ENCODE data around the gene PRLHR.
"Not testable (repeated sequence)": the region's sequence is repeated elsewhere in the genome, so short reads cannot be mapped to it uniquely, and the experiment has no call there.

Gene PRLHR

GRCh38 chr10:118624747-118625146 is 29.3 kb upstream of the PRLHR start:
- DNase-seq (ENCODE audit: insufficient read length, low spot score): no peak
- no peak for TF ChIP-seq POLR2AphosphoS5 (IDR thresholded peaks at IDR 0.05; ENCODE audit: low read depth, low read length)
- TF ChIP-seq PAX5 (IDR thresholded peaks at IDR 0.05; ENCODE audit: insufficient read depth, low read length, severe bottlenecking): no peak
- TF ChIP-seq POLR2A (IDR thresholded peaks at IDR 0.05; ENCODE audit: low read depth, low read length): no peak
- no peak for TF ChIP-seq TAF1 (IDR thresholded peaks at IDR 0.05; ENCODE audit: low read depth, low read length)
- TF ChIP-seq SPI1 (IDR thresholded peaks at IDR 0.05; ENCODE audit: low read depth, low read length): no peak
- FAIRE-seq: no peak

DNA sequence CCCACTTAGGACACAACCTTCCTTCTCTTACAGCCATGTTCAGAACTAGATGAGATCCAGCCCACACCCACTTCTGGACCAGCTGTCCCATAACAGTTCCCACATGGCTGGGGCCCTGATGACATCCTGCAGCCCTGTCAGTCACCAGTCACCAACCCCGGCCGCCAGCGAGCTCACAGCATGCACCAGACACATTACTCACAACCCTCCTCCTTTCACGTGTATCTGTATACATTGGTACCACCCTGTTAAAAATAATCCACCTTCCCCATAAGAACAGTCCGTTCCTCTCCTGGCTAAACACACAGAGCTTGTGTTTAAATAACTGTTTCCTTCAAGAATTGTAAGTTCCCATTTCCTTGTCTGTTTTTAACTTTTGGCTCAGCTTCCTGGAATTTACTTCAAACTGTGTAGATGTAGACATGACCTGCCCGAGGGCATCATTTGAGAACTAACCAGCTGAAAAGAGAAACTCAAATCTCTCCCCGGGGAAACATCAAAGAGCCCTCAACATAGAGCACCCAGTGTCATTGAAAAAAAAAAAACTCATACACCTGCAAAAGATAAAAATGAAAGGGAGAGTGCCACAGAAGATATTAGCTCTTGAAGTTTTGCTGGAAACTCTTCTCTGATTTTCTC is 26.0 kb upstream of the PRLHR start:
- FAIRE-seq (no peak), DNase-seq (ENCODE audit: insufficient read length, low spot score) (no peak)
- TF ChIP-seq SPI1 (IDR thresholded peaks at IDR 0.05; ENCODE audit: low read depth, low read length): no peak
- TF ChIP-seq POLR2A (IDR thresholded peaks at IDR 0.05; ENCODE audit: low read depth, low read length): no peak
- TF ChIP-seq PAX5 (IDR thresholded peaks at IDR 0.05; ENCODE audit: insufficient read depth, low read length, severe bottlenecking): no peak
- TF ChIP-seq POU2F2 (IDR thresholded peaks at IDR 0.05; ENCODE audit: low read depth, low read length): no peak
- TF ChIP-seq TAF1 (IDR thresholded peaks at IDR 0.05; ENCODE audit: low read depth, low read length): no peak
- no peak for TF ChIP-seq POLR2AphosphoS5 (IDR thresholded peaks at IDR 0.05; ENCODE audit: low read depth, low read length)

- not testable (repeated sequence) for FAIRE-seq; DNase-seq (ENCODE audit: insufficient read length, low spot score)
These were observed 18.4 kb upstream of the PRLHR start for GRCh38 chr10:118613863-118614262.

DNA sequence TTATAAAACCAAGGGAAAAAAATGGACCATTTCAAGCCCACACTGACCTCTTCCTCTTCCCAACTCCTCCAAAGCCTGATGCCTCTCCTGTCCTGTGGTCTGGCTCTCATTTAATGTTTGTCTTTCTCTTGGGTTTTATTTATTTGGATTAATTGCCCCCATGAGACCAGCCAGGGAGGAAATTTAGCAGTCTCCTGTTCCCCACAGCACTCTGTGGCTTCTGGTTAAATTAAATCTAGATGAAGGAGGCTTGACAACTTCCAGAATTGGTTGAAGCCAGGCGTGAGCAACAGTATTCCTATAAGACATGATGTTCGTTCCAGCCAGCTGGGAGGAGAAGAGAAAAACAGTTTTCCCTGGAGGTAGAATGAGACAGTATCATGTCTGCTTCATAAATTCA is 15.1 kb upstream of the PRLHR start:
- FAIRE-seq: no peak
- no peak for TF ChIP-seq TAF1 (IDR thresholded peaks at IDR 0.05; ENCODE audit: low read depth, low read length)
- TF ChIP-seq PAX5 (IDR thresholded peaks at IDR 0.05; ENCODE audit: insufficient read depth, low read length, severe bottlenecking): no peak
- TF ChIP-seq POLR2AphosphoS5 (IDR thresholded peaks at IDR 0.05; ENCODE audit: low read depth, low read length): no peak
- no peak for TF ChIP-seq POLR2A (IDR thresholded peaks at IDR 0.05; ENCODE audit: low read depth, low read length)
- TF ChIP-seq POU2F2 (IDR thresholded peaks at IDR 0.05; ENCODE audit: low read depth, low read length): no peak
- TF ChIP-seq SPI1 (IDR thresholded peaks at IDR 0.05; ENCODE audit: low read depth, low read length): no peak

GRCh38 chr10:118607768-118608354 is 12.4 kb upstream of the PRLHR start:
- FAIRE-seq: no peak
- TF ChIP-seq POLR2A (IDR thresholded peaks at IDR 0.05; ENCODE audit: low read depth, low read length) (no peak), POLR2AphosphoS5 (IDR thresholded peaks at IDR 0.05; ENCODE audit: low read depth, low read length) (no peak), TAF1 (IDR thresholded peaks at IDR 0.05; ENCODE audit: low read depth, low read length) (no peak), PAX5 (IDR thresholded peaks at IDR 0.05; ENCODE audit: insufficient read depth, low read length, severe bottlenecking) (no peak), SPI1 (IDR thresholded peaks at IDR 0.05; ENCODE audit: low read depth, low read length) (no peak), POU2F2 (IDR thresholded peaks at IDR 0.05; ENCODE audit: low read depth, low read length) (no peak)
- no peak for DNase-seq (ENCODE audit: insufficient read length, low spot score)

More for the DNA sequence above, 15.1 kb upstream of the PRLHR start:
- no peak for DNase-seq (ENCODE audit: insufficient read length, low spot score)

- FAIRE-seq (no peak), DNase-seq (ENCODE audit: insufficient read length, low spot score) (no peak)
- no peak for TF ChIP-seq POLR2A (IDR thresholded peaks at IDR 0.05; ENCODE audit: low read depth, low read length)
- no peak for TF ChIP-seq PAX5 (IDR thresholded peaks at IDR 0.05; ENCODE audit: insufficient read depth, low read length, severe bottlenecking)
- no peak for TF ChIP-seq POLR2AphosphoS5 (IDR thresholded peaks at IDR 0.05; ENCODE audit: low read depth, low read length)
- TF ChIP-seq SPI1 (IDR thresholded peaks at IDR 0.05; ENCODE audit: low read depth, low read length): no peak
- TF ChIP-seq TAF1 (IDR thresholded peaks at IDR 0.05; ENCODE audit: low read depth, low read length): no peak
- no peak for TF ChIP-seq POU2F2 (IDR thresholded peaks at IDR 0.05; ENCODE audit: low read depth, low read length)
These were observed 10.2 kb upstream of the PRLHR start for GRCh38 chr10:118605694-118606093.

DNA sequence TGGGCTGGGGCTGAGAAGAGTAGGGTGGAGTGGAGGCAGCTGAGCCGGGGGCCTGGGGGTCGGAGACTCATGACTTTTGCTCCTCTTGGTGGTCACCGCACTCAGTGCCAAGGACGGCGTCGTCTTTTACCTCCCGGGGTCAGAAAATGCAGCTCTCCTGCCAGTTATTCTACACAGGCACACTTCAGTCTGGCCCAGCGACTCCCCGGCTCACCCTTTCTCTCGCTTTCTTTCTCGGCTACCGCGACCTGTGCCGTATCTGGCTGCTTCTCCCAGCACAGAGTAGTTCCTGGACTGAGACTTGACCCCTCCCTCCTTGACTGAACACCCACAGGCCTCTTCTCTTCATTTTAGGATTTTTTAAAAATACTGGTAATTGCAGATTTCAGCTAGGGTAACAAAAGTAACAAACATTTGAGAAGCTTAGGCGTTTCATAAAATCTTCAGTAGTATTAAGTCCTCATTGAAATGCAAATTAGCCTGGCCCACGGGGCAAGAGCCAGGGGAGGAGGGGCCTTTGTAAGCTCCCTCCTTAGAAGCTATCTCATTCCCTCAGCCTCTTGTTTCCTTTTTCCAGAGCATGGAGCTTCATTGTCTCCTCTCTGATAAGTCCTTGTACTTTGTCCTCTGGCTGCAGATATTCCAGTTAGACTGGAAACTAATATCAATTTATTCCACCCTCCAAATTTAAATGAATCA is 1.1 kb upstream of the PRLHR start:
- no peak for DNase-seq (ENCODE audit: insufficient read length, low spot score)
- FAIRE-seq: no peak
- TF ChIP-seq SPI1 (IDR thresholded peaks at IDR 0.05; ENCODE audit: low read depth, low read length): no peak
- TF ChIP-seq POLR2A (IDR thresholded peaks at IDR 0.05; ENCODE audit: low read depth, low read length): no peak
- TF ChIP-seq POU2F2 (IDR thresholded peaks at IDR 0.05; ENCODE audit: low read depth, low read length): no peak
- TF ChIP-seq PAX5 (IDR thresholded peaks at IDR 0.05; ENCODE audit: insufficient read depth, low read length, severe bottlenecking): no peak
- no peak for TF ChIP-seq TAF1 (IDR thresholded peaks at IDR 0.05; ENCODE audit: low read depth, low read length)
- TF ChIP-seq POLR2AphosphoS5 (IDR thresholded peaks at IDR 0.05; ENCODE audit: low read depth, low read length): no peak

DNA sequence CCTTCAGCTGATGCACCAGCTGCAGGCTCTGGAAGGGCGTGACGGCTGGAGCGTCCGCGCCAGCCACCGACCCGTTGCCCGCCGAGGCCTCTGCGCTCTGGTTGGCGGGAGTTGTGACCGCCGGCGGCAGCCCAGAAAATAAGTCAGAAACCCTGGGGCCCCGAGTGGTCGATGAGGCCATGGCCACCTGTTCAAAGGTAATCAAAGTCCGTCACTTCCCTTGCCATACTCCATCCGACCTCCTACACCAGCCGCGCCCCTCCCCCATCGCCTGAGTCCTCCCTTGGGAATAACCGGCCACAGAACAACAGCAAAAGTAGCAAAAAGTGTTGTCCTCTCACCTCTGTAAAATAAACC is 406 bp downstream of the PRLHR start:
- TF ChIP-seq POU2F2 (IDR thresholded peaks at IDR 0.05; ENCODE audit: low read depth, low read length): no peak
- TF ChIP-seq POLR2AphosphoS5 (IDR thresholded peaks at IDR 0.05; ENCODE audit: low read depth, low read length): no peak
- no peak for TF ChIP-seq TAF1 (IDR thresholded peaks at IDR 0.05; ENCODE audit: low read depth, low read length)
- TF ChIP-seq SPI1 (IDR thresholded peaks at IDR 0.05; ENCODE audit: low read depth, low read length): no peak
- TF ChIP-seq POLR2A (IDR thresholded peaks at IDR 0.05; ENCODE audit: low read depth, low read length): no peak
- no peak for TF ChIP-seq PAX5 (IDR thresholded peaks at IDR 0.05; ENCODE audit: insufficient read depth, low read length, severe bottlenecking)
- no peak for FAIRE-seq
- DNase-seq (ENCODE audit: insufficient read length, low spot score): no peak

DNA sequence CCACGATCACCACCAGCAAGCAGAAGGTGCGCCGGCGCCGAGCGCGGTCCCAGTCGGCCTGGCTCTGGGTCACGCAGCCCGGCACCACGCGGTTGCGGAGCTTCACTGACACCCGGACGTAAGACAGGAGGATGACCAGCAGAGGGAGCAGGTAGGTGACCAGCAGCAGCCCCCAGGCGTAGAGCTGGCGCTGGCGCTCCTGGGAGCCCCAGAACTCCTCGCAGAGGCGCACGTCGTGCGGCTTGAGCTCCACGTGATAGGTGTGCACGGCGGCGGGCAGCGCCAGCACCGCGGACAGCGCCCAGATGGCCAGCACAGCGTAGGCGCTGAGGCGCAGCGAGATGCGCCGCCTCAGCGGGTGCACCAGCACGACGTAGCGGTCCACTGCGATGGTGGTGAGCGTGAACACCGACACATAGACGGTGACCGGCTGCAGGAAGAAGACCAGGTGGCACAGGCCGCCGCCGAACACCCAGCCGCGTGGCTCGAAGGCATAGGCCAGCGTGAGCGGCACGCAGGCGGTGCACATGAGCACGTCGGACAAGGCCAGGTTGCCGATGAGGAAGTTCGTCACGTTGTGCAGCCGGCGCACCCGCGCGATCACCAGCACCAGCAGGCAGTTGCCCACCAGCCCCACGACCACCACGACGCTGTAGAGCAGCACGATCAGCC is 920 bp downstream of the PRLHR start:
- DNase-seq (ENCODE audit: insufficient read length, low spot score) (no peak), FAIRE-seq (no peak)
- TF ChIP-seq PAX5 (IDR thresholded peaks at IDR 0.05; ENCODE audit: insufficient read depth, low read length, severe bottlenecking) (no peak), POLR2A (IDR thresholded peaks at IDR 0.05; ENCODE audit: low read depth, low read length) (no peak), POLR2AphosphoS5 (IDR thresholded peaks at IDR 0.05; ENCODE audit: low read depth, low read length) (no peak), POU2F2 (IDR thresholded peaks at IDR 0.05; ENCODE audit: low read depth, low read length) (no peak), TAF1 (IDR thresholded peaks at IDR 0.05; ENCODE audit: low read depth, low read length) (no peak), SPI1 (IDR thresholded peaks at IDR 0.05; ENCODE audit: low read depth, low read length) (no peak)
